Astrocyte (in vitro differentiated cells and primary cell): ENCODE data around the gene DYSF. TPM values are rescaled to one million over a fixed set of nuclear protein-coding genes. Genes with fewer than 3 reads are reported as not detected.

Source experiments
- DNase-seq: peaks from one replicate; pipeline ENCODE4 v3.0.0-alpha.2; 2010; ENCODE audit warnings: low read depth
- FAIRE-seq: peaks from 2 replicates; lab custom pipeline; 2011; peaks lifted over from hg19 to GRCh38; lab: Jason Lieb, UNC
- H2AFZ ChIP-seq: 2 replicates; pipeline ENCODE4 v1.6.0; 2012; ENCODE audit warnings: low read depth, low read length, inconsistent platforms
- H3K27ac ChIP-seq: 2 replicates; pipeline ENCODE4 v1.5.1; 2011; ENCODE audit warnings: low read depth, low read length, inconsistent platforms
- H3K27me3 ChIP-seq: 2 replicates; pipeline ENCODE4 v1.6.0; 2011; ENCODE audit warnings: low read length, inconsistent platforms; ENCODE audit not compliant: insufficient read depth
- H3K36me3 ChIP-seq: 2 replicates; pipeline ENCODE4 v1.5.1; 2011; ENCODE audit warnings: low read length, inconsistent platforms; ENCODE audit not compliant: insufficient read depth
- H3K4me1 ChIP-seq: 2 replicates; pipeline ENCODE4 v1.5.1; 2011; ENCODE audit warnings: low read length, inconsistent platforms; ENCODE audit not compliant: insufficient read depth
- H3K4me2 ChIP-seq: 2 replicates; pipeline ENCODE4 v1.6.0; 2012; ENCODE audit warnings: low read length, inconsistent platforms
- H3K4me3 ChIP-seq: 2 replicates; pipeline ENCODE4 v1.5.1; 2011; ENCODE audit warnings: low read depth, mild to moderate bottlenecking, low read length, inconsistent platforms; ENCODE audit not compliant: insufficient read depth
- H3K79me2 ChIP-seq: 2 replicates; pipeline ENCODE4 v1.6.0; 2012; ENCODE audit warnings: mild to moderate bottlenecking, low read length, inconsistent platforms; ENCODE audit not compliant: insufficient read depth
- H3K9ac ChIP-seq: 2 replicates; pipeline ENCODE4 v1.6.0; 2012; ENCODE audit warnings: mild to moderate bottlenecking, low read length, inconsistent platforms
- H3K9me3 ChIP-seq: 2 replicates; pipeline ENCODE4 v1.5.1; 2012; ENCODE audit warnings: low read depth, mild to moderate bottlenecking, low read length, inconsistent platforms; ENCODE audit not compliant: insufficient read depth
- H4K20me1 ChIP-seq: 2 replicates; pipeline ENCODE4 v1.6.0; 2012; ENCODE audit warnings: low read length, inconsistent platforms; ENCODE audit not compliant: insufficient read depth
- H3K27ac Mint-ChIP-seq: one replicate; pipeline ENCODE4 v1.8.0; 2021; ENCODE audit warnings: mild to moderate bottlenecking, mixed read lengths; ENCODE audit not compliant: unreplicated experiment
- H3K27me3 Mint-ChIP-seq: one replicate; pipeline ENCODE4 v1.8.0; 2021; ENCODE audit warnings: low read depth, mixed read lengths; ENCODE audit not compliant: unreplicated experiment
- H3K36me3 Mint-ChIP-seq: one replicate; pipeline ENCODE4 v1.8.0; 2021; ENCODE audit warnings: low read depth, mixed read lengths; ENCODE audit not compliant: unreplicated experiment
- H3K4me1 Mint-ChIP-seq: one replicate; pipeline ENCODE4 v1.8.0; 2021; ENCODE audit warnings: low read depth, mixed read lengths; ENCODE audit not compliant: unreplicated experiment
- H3K4me3 Mint-ChIP-seq: one replicate; pipeline ENCODE4 v1.8.0; 2021; ENCODE audit warnings: mild to moderate bottlenecking, moderate library complexity, mixed read lengths; ENCODE audit not compliant: unreplicated experiment
- H3K9me3 Mint-ChIP-seq: one replicate; pipeline ENCODE4 v1.8.0; 2021; ENCODE audit warnings: mild to moderate bottlenecking, mixed read lengths; ENCODE audit not compliant: unreplicated experiment
- EZH2 ChIP-seq: IDR thresholded peaks from 2 replicates; pipeline ENCODE4 v1.6.1; 2012; ENCODE audit warnings: mild to moderate bottlenecking, low read length, inconsistent platforms; ENCODE audit not compliant: insufficient read depth
- total RNA-seq: library from RNA; stranded (reverse); gene quantifications from 2 replicates; pipeline ENCODE4 v1.2.1, GENCODE V29; 2021
- TF ChIP-seq, protein P1 (sequence below): IDR thresholded peaks from 2 replicates; pipeline ENCODE4 v1.5.1; 2011; ENCODE audit warnings: low read depth, mild to moderate bottlenecking, inconsistent platforms, low read length, moderate library complexity; ENCODE audit not compliant: insufficient read depth

The DYSF gene
- total RNA-seq, 1 donor from 2014 or later: 123 TPM

DNA sequence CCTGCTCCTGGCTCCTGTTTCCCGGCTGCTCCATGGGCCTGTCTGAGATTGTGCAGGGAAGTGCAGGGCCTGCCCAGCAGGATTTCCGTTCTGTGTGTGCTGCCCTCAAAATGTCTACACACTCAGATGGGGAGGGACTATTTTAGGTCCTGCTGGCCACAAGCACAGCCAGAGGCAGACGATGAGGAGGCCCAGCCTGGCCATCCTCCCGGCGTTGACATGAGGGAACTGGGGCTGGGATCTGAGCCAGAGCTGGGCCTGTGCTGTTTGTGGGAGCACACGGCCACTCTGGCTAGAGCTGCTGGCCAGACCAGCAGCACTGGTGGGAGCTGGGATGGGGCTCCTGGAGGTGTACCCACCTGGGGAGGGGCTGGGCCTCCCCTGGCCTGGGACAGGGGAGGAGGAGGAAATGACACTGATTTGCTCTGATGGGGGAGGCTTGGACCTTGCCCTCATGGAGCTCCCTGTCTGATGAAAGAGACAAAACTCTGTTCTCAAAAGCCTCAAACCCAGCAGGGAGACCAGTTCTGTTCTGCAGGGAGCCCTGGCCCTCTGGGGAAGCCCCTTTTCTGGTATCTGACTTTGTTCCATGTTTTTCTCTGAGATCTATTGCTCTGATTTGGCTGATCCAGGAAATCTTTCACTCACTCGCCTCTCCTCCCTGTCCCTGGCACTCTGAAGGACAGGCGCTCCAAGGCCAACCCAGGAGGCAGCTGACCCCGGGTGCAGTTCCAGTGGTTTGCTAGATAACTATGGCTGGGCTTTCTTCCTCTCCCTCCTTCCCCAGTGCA lies 161.8 kb downstream of the DYSF start:
- DNase-seq (peak; percentile 44), FAIRE-seq (no peak)
- Mint-ChIP-seq H3K4me1 (no peaks in the 10 kb centered on the region), H3K27me3 (peaks cover 12% of the 10 kb centered on the region), H3K9me3 (no peaks in the 10 kb centered on the region), H3K36me3 (peaks cover 45% of the 10 kb centered on the region), H3K27ac (no peak overlapping the region), H3K4me3 (no peak overlapping the region)
- H2AFZ ChIP-seq: no peak overlapping the region
- TF ChIP-seq EZH2: no peak
- TF ChIP-seq, protein P1, sequence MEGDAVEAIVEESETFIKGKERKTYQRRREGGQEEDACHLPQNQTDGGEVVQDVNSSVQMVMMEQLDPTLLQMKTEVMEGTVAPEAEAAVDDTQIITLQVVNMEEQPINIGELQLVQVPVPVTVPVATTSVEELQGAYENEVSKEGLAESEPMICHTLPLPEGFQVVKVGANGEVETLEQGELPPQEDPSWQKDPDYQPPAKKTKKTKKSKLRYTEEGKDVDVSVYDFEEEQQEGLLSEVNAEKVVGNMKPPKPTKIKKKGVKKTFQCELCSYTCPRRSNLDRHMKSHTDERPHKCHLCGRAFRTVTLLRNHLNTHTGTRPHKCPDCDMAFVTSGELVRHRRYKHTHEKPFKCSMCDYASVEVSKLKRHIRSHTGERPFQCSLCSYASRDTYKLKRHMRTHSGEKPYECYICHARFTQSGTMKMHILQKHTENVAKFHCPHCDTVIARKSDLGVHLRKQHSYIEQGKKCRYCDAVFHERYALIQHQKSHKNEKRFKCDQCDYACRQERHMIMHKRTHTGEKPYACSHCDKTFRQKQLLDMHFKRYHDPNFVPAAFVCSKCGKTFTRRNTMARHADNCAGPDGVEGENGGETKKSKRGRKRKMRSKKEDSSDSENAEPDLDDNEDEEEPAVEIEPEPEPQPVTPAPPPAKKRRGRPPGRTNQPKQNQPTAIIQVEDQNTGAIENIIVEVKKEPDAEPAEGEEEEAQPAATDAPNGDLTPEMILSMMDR: no peak
- no peaks in the 10 kb centered on the region for H3K79me2 ChIP-seq
- no peaks in the 10 kb centered on the region for H3K27me3 ChIP-seq
- no peak overlapping the region for H3K27ac ChIP-seq
- H4K20me1 ChIP-seq: no peaks in the 10 kb centered on the region
- no peak overlapping the region for H3K4me2 ChIP-seq
- no peaks in the 10 kb centered on the region for H3K9me3 ChIP-seq
- H3K4me1 ChIP-seq: peaks cover 5% of the 10 kb centered on the region
- H3K36me3 ChIP-seq: no peaks in the 10 kb centered on the region
- no peak overlapping the region for H3K4me3 ChIP-seq
- no peak overlapping the region for H3K9ac ChIP-seq

DNA sequence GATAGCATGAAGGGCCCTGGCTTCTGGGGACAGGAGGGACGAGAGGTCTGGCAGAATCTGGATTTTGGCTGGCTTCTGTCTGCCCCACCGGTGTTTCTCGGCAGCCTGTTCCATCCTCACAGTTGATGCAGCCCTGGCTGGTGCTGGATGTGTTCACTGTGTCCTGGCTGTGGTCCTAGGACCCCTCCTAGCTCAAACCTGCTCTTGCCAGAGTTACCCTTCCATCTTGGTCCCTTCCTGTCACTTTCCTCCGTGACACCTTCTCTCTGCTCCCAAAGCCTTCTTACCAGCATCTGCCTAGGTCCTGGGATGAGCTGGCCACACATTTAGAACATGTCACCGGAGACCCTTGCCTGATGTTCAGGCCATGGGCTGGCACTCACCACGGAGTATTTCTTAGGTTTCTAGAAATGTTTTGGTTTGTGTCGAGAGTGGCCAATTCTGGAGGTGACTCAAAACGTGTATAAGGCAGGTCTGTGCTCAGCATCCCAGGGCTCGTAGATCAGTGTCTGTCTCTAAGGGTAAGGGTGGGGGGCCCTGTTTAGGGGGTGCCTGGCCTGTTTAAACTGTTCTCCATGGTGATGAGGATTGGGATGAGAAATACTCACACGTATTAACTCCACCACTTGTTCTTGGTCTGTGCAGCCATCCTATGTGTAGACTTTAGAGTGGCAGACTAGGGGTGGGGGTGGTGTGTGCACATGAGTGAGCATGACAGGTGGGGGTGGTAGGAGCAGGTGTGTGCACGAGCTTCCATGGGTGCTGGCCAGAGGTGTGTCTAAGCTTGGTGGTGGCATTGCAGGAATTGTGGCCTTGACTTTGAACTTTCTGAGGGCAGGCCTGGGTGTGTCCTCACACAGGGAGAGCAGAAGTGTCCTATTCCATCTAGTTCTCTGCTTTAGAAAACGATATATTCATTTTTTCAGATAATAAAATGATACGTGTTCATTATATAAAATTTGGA lies 162.7 kb downstream of the DYSF start:
- Mint-ChIP-seq H3K9me3 (no peaks in the 10 kb centered on the region), H3K27me3 (peaks cover 10% of the 10 kb centered on the region), H3K36me3 (peaks cover 49% of the 10 kb centered on the region), H3K4me1 (no peaks in the 10 kb centered on the region), H3K27ac (no peak overlapping the region), H3K4me3 (no peak overlapping the region)
- Histone ChIP-seq H3K27me3 (no peaks in the 10 kb centered on the region), H2AFZ (no peak overlapping the region), H3K9me3 (no peaks in the 10 kb centered on the region), H3K4me1 (peaks cover 5% of the 10 kb centered on the region), H3K36me3 (no peaks in the 10 kb centered on the region), H3K4me3 (no peak overlapping the region), H3K9ac (no peak overlapping the region), H3K79me2 (no peaks in the 10 kb centered on the region), H3K27ac (no peak overlapping the region), H3K4me2 (no peak overlapping the region), H4K20me1 (no peaks in the 10 kb centered on the region)
- FAIRE-seq: no peak
- DNase-seq: no peak
- TF ChIP-seq EZH2: no peak
- TF ChIP-seq, protein P1: no peak
